GM12878 (cell line): ENCODE measurements around the gene MTMR6. TPM values are rescaled to one million over a fixed set of nuclear protein-coding genes. Genes with fewer than 3 reads are reported as not detected.

Source experiments
- ATAC-seq: fragments of 200-7000 bp; cut with Tn5 transposase; 3 replicates; pipeline ENCODE4 v1.9.1; 2020; ENCODE audit warnings: mild to moderate bottlenecking, moderate library complexity
- BruUV-seq: library from RNA; stranded (reverse); fragments of 400-500 nt; replicated peaks from 2 replicates; lab custom pipeline; 2021; lab: Mats Ljungman, UMichigan
- CTCF ChIA-PET: fragments of 300-600 bp; sonication (Branson Sonifier 250); formaldehyde crosslinking; extraction: SDS; loops from one replicate; lab custom pipeline; 2021; ENCODE audit warnings: inconsistent platforms; lab: Yijun Ruan, JAX
- POLR2A ChIA-PET: fragments of 350-600 bp; formaldehyde crosslinking; extraction: SDS; loops from one replicate; lab custom pipeline; 2021; ENCODE audit warnings: inconsistent platforms; lab: Charles Lee
- RAD21 ChIA-PET: fragments of 300-600 bp; sonication (Branson Sonifier 250); formaldehyde crosslinking; loops from one replicate; lab custom pipeline; 2023; ENCODE audit warnings: antibody characterized with exemption; ENCODE audit not compliant: unreplicated experiment; lab: Charles Lee
- SMC1A ChIA-PET: fragments of 300-600 bp; sonication (Branson Sonifier 250); formaldehyde crosslinking; loops from one replicate; lab custom pipeline; 2023; ENCODE audit not compliant: unreplicated experiment, uncharacterized antibody; lab: Charles Lee
- DNase-seq: peaks from one replicate; pipeline ENCODE4 v3.0.0-alpha.2; 2011; ENCODE audit warnings: low read depth, low spot score
- FAIRE-seq: peaks from 3 replicates; lab custom pipeline; 2011; peaks lifted over from hg19 to GRCh38; lab: Jason Lieb, UNC
- H2AFZ ChIP-seq: 2 replicates; pipeline ENCODE4 v1.6.0; 2011; ENCODE audit warnings: low read depth, low read length, control low read depth; ENCODE audit not compliant: control insufficient read depth
- H3K27ac ChIP-seq: 2 replicates; pipeline ENCODE4 v1.5.1; 2011; ENCODE audit warnings: control low read depth; ENCODE audit not compliant: control insufficient read depth, insufficient read depth
- H3K27me3 ChIP-seq, 2 experiments: replicated peaks in 1 of 2; 2 replicates each; pipeline versions ENCODE4 v1.6.0 to v1.6.1; 2011; ENCODE audit warnings: low read length in 1 of 2; ENCODE audit not compliant: control insufficient read depth in 2 of 2, insufficient read depth in 2 of 2
- H3K36me3 ChIP-seq, 2 experiments: 2 replicates each; pipeline ENCODE4 v1.5.1; 2011; ENCODE audit warnings: low read length in 1 of 2; ENCODE audit not compliant: control insufficient read depth in 2 of 2, insufficient read depth in 2 of 2
- H3K4me1 ChIP-seq: 2 replicates; pipeline ENCODE4 v1.6.1; 2011; ENCODE audit warnings: mild to moderate bottlenecking, low read length, moderate library complexity, mixed read lengths; ENCODE audit not compliant: control insufficient read depth, insufficient read depth
- H3K4me2 ChIP-seq: 2 replicates; pipeline ENCODE4 v1.6.0; 2011; ENCODE audit warnings: control low read depth; ENCODE audit not compliant: control insufficient read depth, insufficient read depth
- H3K4me3 ChIP-seq: fragments of 200-600 bp; sonication (generic); 2 replicates; pipeline ENCODE4 v1.5.1; 2016
- H3K79me2 ChIP-seq: 2 replicates; pipeline ENCODE4 v1.6.0; 2011; ENCODE audit warnings: low read length; ENCODE audit not compliant: control insufficient read depth, insufficient read depth
- H3K9ac ChIP-seq: 2 replicates; pipeline ENCODE4 v1.8.0; 2011; ENCODE audit warnings: low read length, control low read depth, mixed read lengths; ENCODE audit not compliant: control insufficient read depth, insufficient read depth
- H3K9me3 ChIP-seq: replicated peaks from 3 replicates; pipeline ENCODE4 v1.5.1; 2011; ENCODE audit warnings: mild to moderate bottlenecking, low read length; ENCODE audit not compliant: control insufficient read depth, insufficient read depth
- H4K20me1 ChIP-seq: 2 replicates; pipeline ENCODE4 v1.6.0; 2011; ENCODE audit not compliant: control insufficient read depth, insufficient read depth
- DPF2 ChIP-seq: fragments of 450-650 bp; IDR thresholded peaks from 2 replicates; pipeline ENCODE4 v1.6.1; 2017; ENCODE audit warnings: mild to moderate bottlenecking
- LARP7 ChIP-seq: fragments of 450-650 bp; IDR thresholded peaks from 2 replicates; pipeline ENCODE4 v1.6.1; 2017; ENCODE audit warnings: mild to moderate bottlenecking
- RUNX3 ChIP-seq: IDR thresholded peaks from 2 replicates; pipeline ENCODE4 v1.6.1; 2012; ENCODE audit warnings: low read length, inconsistent platforms
- SMAD5 ChIP-seq: IDR thresholded peaks from 2 replicates; pipeline ENCODE4 v1.6.1; 2016; ENCODE audit warnings: antibody characterized with exemption, low read depth
- SPI1 ChIP-seq: IDR thresholded peaks from 2 replicates; pipeline ENCODE4 v1.6.1; 2011; ENCODE audit warnings: low read depth, mild to moderate bottlenecking, low read length, moderate library complexity, borderline replicate concordance; ENCODE audit not compliant: insufficient read depth
- YBX1 ChIP-seq: fragments of 450-650 bp; IDR thresholded peaks from 2 replicates; pipeline ENCODE4 v1.6.1; 2016; ENCODE audit warnings: antibody characterized with exemption
- WGBS: methylation state at CpG from one replicate; pipeline ENCODE4 v1.1.6; 2016; ENCODE audit warnings: low lambda C conversion rate; ENCODE audit not compliant: insufficient replicate concordance, insufficient coverage; ENCODE audit errors: missing lambda C conversion rate; 5-methylcytosine and 5-hydroxymethylcytosine counted together
- in situ Hi-C: fragments of 300-500 bp; cut with MboI; formaldehyde crosslinking; loops from 9 replicates; pipeline ENCODE4 v1.14.3; 2018; ENCODE audit warnings: mixed read lengths
- intact Hi-C: fragments of 100-400 bp; cut with micrococcal nuclease; formaldehyde crosslinking; loops from one replicate; pipeline ENCODE4 v1.14.2; 2022; ENCODE audit not compliant: unreplicated experiment
- polyA plus RNA-seq, 11 experiments: library from polyadenylated mRNA; depleted of rRNA in 4 of 11; unstranded in 6 of 11; stranded (reverse) in 5 of 11; fragments of >200 nt; fragmentation: Nextera tagmentation in 4 of 11; fragmentation: Illumina TruSeq in 1 of 11; extraction: Ambion mirVana in 4 of 11; extraction: Trizol in 1 of 11; gene quantifications; 1 replicate in 1 of 11; 2 replicates in 10 of 11; pipeline versions ENCODE4 v1.2.1 to v1.2.3, GENCODE V29; 2011 to 2016; ENCODE audit warnings: inconsistent platforms in 2 of 11, missing spikeins in 2 of 11, low read depth in 1 of 11
- total RNA-seq, 4 experiments: library from RNA; depleted of rRNA in 3 of 4; stranded (reverse); fragments of >200 nt in 3 of 4; fragmentation: Illumina TruSeq in 1 of 4; extraction: Trizol in 1 of 4; gene quantifications; 2 replicates each; pipeline versions ENCODE4 v1.2.1 to v1.2.3, GENCODE V29; 2013 to 2021
- TF ChIP-seq, protein P1 (sequence below): fragments of 450-650 bp; IDR thresholded peaks from 2 replicates; pipeline ENCODE4 v1.6.1; 2017; ENCODE audit warnings: mild to moderate bottlenecking
- TF ChIP-seq, protein P2 (sequence below): fragments of 450-650 bp; IDR thresholded peaks from 2 replicates; pipeline ENCODE4 v1.6.1; 2014; ENCODE audit warnings: mild to moderate bottlenecking

The MTMR6 gene
- total and polyA plus RNA-seq, 10 of the 15 experiments (the other 5 are each of a cell fraction or from before 2014, with no cell fraction given) = 9.8 to 24.2 (median 16.0) TPM

DNA sequence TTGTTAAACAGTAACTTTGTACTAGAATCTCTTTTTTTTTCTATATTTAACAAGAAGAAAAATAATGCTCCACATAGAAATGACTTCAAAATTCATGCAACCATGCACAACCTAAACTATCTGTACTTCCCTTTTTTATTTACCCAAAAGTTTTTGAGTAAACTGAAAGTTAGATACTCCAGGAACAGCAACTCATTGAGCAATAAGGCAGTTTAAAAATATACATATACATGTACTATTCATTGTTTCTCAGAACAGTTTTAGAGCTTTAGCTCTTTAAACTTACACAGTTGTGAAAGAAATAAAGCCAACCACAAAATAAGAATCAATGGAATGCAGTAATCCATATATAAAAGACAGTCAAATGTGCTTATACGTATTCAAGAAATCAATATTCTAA lies 39.2 kb downstream of the MTMR6 start:
- Histone ChIP-seq H3K4me1 (peaks cover 18% of the 10 kb centered on the region), H3K27ac (peak overlapping the region; percentile 21), H3K79me2 (no peaks in the 10 kb centered on the region), H3K36me3 (no peaks in the 10 kb centered on the region; a peak in 1 of 4 replicates), H3K9me3 (no peaks in the 10 kb centered on the region), H2AFZ (no peak overlapping the region), H4K20me1 (no peaks in the 10 kb centered on the region), H3K4me3 (no peak overlapping the region), H3K4me2 (peak overlapping the region; percentile 61), H3K27me3 (no peaks in the 10 kb centered on the region), H3K9ac (no peak overlapping the region)
- FAIRE-seq (no peak), DNase-seq (no peak), ATAC-seq (peak; percentile 76)
- SMC1A ChIA-PET = interaction anchor here (0.9 to 2.0 kb wide), 2 partner anchors 14 to 21 kb away, joined by 3 to 6 read pairs; no protein-coding TSS in a partner anchor
- POLR2A ChIA-PET = interaction anchor here (1.3 kb wide), 1 partner anchor 67 kb away, joined by 3 read pairs; no protein-coding TSS in a partner anchor
- BruUV-seq = no TSS peak
- RAD21 ChIA-PET = interaction anchor here (0.9 to 1.1 kb wide), 3 partner anchors 39 to 158 kb away, joined by 3 to 4 read pairs (median 3); no protein-coding TSS in a partner anchor
- intact Hi-C loops (loop anchor here (5.0 kb wide), 1 partner anchor 66 kb away; no protein-coding TSS in a partner anchor), in situ Hi-C loops (no loop called here)
- CTCF ChIA-PET = interaction anchor here (1.0 to 3.5 kb wide), 8 partner anchors 10 to 161 kb away, joined by 3 to 13 read pairs (median 4); no protein-coding TSS in a partner anchor
- 62% methylated on average over 1 of the region's 1 CpG for WGBS
- TF ChIP-seq SPI1 = 0 out of 2 replicates have a peak, but pooled peaks have one; percentile 5
- TF ChIP-seq SMAD5 = no peak
- no peak for TF ChIP-seq LARP7
- no peak for TF ChIP-seq YBX1

DNA sequence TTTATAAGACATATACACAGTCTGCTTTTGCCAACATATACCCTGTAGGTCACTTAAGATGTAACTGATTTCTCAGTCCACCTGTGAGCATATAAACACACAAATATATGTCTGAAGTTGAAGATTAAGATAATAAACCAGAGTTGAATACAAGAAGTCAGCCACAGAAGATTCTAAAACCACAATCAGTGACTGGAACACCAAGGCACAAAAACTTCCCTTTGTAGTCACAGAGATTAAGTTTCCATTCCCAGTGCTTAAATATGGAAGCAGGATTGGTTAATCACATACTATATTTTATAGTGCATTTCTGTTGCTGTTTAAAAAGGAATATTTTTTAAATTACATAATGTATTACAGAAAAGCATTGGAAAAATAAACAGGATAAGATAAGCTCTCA lies 39.9 kb downstream of the MTMR6 start:
- Histone ChIP-seq H3K79me2 (no peaks in the 10 kb centered on the region), H3K27ac (no peak overlapping the region; the same call in 1 of the 2 replicates), H3K27me3 (no peaks in the 10 kb centered on the region), H3K4me2 (peak overlapping the region; percentile 61; the same call in 1 of the 2 replicates), H4K20me1 (no peaks in the 10 kb centered on the region), H3K4me1 (peaks cover 18% of the 10 kb centered on the region), H3K9me3 (no peaks in the 10 kb centered on the region), H3K4me3 (no peak overlapping the region), H3K9ac (no peak overlapping the region), H2AFZ (no peak overlapping the region), H3K36me3 (no peaks in the 10 kb centered on the region; a peak in 1 of 4 replicates)
- RAD21 ChIA-PET = interaction anchor here (0.9 kb wide), 1 partner anchor 134 kb away, joined by 3 read pairs; no protein-coding TSS in a partner anchor
- POLR2A ChIA-PET = interaction anchor here (1.3 kb wide), 1 partner anchor 66 kb away, joined by 3 read pairs; no protein-coding TSS in a partner anchor
- TF ChIP-seq, protein P1, sequence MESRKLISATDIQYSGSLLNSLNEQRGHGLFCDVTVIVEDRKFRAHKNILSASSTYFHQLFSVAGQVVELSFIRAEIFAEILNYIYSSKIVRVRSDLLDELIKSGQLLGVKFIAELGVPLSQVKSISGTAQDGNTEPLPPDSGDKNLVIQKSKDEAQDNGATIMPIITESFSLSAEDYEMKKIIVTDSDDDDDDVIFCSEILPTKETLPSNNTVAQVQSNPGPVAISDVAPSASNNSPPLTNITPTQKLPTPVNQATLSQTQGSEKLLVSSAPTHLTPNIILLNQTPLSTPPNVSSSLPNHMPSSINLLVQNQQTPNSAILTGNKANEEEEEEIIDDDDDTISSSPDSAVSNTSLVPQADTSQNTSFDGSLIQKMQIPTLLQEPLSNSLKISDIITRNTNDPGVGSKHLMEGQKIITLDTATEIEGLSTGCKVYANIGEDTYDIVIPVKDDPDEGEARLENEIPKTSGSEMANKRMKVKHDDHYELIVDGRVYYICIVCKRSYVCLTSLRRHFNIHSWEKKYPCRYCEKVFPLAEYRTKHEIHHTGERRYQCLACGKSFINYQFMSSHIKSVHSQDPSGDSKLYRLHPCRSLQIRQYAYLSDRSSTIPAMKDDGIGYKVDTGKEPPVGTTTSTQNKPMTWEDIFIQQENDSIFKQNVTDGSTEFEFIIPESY = no peak
- TF ChIP-seq, protein P2, sequence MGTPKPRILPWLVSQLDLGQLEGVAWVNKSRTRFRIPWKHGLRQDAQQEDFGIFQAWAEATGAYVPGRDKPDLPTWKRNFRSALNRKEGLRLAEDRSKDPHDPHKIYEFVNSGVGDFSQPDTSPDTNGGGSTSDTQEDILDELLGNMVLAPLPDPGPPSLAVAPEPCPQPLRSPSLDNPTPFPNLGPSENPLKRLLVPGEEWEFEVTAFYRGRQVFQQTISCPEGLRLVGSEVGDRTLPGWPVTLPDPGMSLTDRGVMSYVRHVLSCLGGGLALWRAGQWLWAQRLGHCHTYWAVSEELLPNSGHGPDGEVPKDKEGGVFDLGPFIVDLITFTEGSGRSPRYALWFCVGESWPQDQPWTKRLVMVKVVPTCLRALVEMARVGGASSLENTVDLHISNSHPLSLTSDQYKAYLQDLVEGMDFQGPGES = no peak
- TF ChIP-seq RUNX3 = peak; percentile 63
- TF ChIP-seq DPF2 = no peak
- SMC1A ChIA-PET = interaction anchor here (0.9 kb wide), 1 partner anchor 22 kb away, joined by 3 read pairs; no protein-coding TSS in a partner anchor
- CTCF ChIA-PET = interaction anchor here (1.0 to 3.5 kb wide), 3 partner anchors 11 to 160 kb away, joined by 3 to 13 read pairs (median 5); no protein-coding TSS in a partner anchor
- ATAC-seq = no peak; the same call in 2 of the 3 replicates
- no peak for FAIRE-seq
- BruUV-seq = no TSS peak
- DNase-seq = no peak
- intact Hi-C loops = loop anchor here (5.0 kb wide), 1 partner anchor 65 kb away; no protein-coding TSS in a partner anchor
- in situ Hi-C loops = no loop called here
